IPS-18a (cell line): ENCODE results near the gene CHAF1A.

ENCODE experiments used
- H3K27ac ChIP-seq: one replicate; pipeline ENCODE4 v1.5.1; 2013; ENCODE audit warnings: low read length
- H3K27me3 ChIP-seq: one replicate; pipeline ENCODE4 v1.6.1; 2013; ENCODE audit warnings: mild to moderate bottlenecking, low read length; ENCODE audit not compliant: control insufficient read depth, insufficient read depth
- H3K36me3 ChIP-seq: one replicate; pipeline ENCODE4 v1.6.1; 2013; ENCODE audit warnings: low read depth, low read length; ENCODE audit not compliant: control insufficient read depth
- H3K4me1 ChIP-seq: one replicate; pipeline ENCODE4 v1.6.1; 2013; ENCODE audit warnings: low read depth, low read length; ENCODE audit not compliant: control insufficient read depth
- H3K4me3 ChIP-seq: one replicate; pipeline ENCODE4 v1.5.1; 2013; ENCODE audit warnings: low read length
- H3K9ac ChIP-seq: one replicate; pipeline ENCODE4 v1.6.1; 2013; ENCODE audit warnings: mild to moderate bottlenecking, low read length, moderate library complexity
- H3K9me3 ChIP-seq: one replicate; pipeline ENCODE4 v1.6.1; 2013; ENCODE audit warnings: low read depth, low read length; ENCODE audit not compliant: control insufficient read depth

Gene CHAF1A

DNA sequence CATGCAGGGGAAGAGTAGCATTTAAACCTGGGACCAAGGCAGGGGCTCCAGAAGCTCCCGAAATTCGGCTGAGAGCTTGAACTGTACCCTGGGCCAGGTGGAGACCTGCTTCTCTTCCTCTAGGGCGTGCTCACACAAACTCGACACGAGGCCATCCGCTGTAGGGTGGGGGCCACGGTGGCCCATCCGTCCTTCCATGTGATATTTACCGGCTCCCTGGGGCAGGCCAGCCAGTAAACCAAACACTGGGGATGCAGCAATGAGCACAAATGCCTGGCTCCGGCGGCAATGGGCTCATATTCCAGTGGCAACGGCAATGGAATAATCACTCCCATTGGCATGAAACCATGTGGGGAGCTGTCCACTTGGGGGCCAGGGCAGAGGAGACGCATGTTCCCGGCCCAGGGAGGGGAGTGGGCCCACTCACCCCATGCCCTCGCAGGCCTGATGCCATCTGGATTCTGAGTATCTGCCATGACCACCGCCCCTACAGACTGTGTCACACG, 12.9 kb upstream of the CHAF1A start:
- peak overlapping the region; percentile 51 for H3K4me3 ChIP-seq
- H3K36me3 ChIP-seq: no peaks in the 10 kb centered on the region
- H3K9ac ChIP-seq: peak overlapping the region; percentile 14

DNA sequence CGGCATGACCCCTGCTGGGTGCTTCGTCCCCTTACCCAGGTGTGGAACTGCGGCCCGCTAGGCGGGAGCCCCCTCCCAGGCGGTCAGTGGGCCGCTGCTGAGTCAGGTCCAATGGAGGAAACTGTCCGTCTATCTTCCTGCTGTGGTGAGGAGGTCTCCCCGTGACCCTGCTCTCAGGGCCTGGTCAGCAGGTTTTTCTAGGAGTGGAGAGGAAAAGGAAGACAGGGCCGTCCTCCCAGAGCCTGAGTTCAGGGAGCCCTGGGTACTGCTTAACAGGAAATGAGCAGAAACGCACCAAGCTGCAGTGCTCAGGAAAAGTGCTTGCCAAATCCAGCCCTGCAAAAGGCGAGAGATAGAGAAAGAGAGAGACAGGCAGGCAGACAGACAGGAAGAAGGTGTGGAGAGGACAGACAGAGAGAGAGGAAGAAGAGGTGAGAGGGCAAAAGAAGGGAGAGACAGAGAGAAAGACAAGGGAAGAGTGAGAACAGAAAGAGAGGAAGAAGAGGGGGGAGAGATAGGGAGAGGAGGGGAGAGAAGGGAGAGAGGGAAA, 12.3 kb upstream of the CHAF1A start:
- H3K27ac ChIP-seq: no peak overlapping the region
- H3K9ac ChIP-seq: peak overlapping the region; percentile 14
- H3K4me3 ChIP-seq: peak overlapping the region; percentile 51
- H3K27me3 ChIP-seq: no peaks in the 10 kb centered on the region
- peaks cover 26% of the 10 kb centered on the region for H3K4me1 ChIP-seq
- H3K9me3 ChIP-seq: no peaks in the 10 kb centered on the region
- H3K36me3 ChIP-seq: no peaks in the 10 kb centered on the region

More for the DNA sequence above, 12.9 kb upstream of the CHAF1A start:
- no peaks in the 10 kb centered on the region for H3K9me3 ChIP-seq
- H3K27me3 ChIP-seq: no peaks in the 10 kb centered on the region
- H3K4me1 ChIP-seq: peaks cover 26% of the 10 kb centered on the region
- H3K27ac ChIP-seq: no peak overlapping the region

DNA sequence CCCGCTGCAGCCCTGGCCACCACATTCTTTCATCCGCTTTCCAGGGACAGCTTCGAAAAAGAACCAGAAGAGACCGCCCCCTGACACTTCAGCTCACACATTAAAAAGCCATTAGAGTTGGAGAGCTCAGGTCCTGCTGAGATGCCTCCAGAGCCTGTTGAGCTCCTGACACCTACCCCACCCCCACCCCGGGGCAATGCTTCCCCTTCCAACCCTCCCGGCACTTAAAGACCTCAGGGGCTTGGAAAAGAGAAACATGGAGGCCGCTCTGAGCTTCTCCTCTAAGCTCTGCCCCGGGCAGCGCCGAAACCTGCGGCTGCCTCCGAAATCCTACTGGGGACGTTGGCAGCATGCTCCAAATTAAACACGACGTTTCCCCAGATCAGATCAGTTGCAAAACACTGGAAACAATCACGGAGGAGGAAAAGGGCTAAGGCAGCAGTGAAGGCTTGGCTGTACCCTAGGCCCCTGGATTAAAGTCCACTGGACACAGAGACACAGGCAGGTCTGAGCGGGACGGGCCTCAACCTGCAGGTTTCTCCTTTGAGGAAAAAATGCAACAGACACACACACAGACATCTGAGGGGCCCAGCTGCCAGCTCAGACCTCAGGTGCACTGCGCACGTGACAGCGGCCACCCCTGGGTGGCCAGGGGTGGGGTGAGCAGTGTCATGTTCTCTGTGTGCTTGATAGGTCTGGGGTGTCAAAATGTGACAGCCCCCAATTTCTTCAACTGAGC, 11.7 kb upstream of the CHAF1A start:
- H3K36me3 ChIP-seq: no peaks in the 10 kb centered on the region
- H3K27ac ChIP-seq: no peak overlapping the region
- peaks cover 26% of the 10 kb centered on the region for H3K4me1 ChIP-seq
- H3K27me3 ChIP-seq: no peaks in the 10 kb centered on the region
- H3K4me3 ChIP-seq: peak overlapping the region; percentile 51
- peak overlapping the region; percentile 14 for H3K9ac ChIP-seq
- H3K9me3 ChIP-seq: no peaks in the 10 kb centered on the region

DNA sequence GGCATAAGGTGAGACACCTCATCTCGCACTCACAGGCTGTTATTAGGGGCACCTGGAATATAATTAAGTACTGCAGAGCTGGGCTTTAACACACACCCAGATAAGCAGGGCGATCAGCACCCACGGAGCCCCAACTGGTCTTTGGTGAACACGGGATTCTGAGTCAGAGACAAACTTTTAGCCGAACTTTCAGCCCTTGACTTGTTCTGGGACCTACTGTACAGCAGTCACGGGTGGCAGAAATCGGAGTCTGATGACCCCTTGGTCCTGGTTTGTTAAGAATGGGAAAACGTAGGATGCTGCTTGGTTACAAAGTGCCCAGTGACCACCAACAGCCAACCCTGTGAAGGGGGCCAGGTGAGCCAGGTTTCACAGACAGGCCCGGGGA, 11.1 kb upstream of the CHAF1A start:
- H3K9ac ChIP-seq: no peak overlapping the region

DNA sequence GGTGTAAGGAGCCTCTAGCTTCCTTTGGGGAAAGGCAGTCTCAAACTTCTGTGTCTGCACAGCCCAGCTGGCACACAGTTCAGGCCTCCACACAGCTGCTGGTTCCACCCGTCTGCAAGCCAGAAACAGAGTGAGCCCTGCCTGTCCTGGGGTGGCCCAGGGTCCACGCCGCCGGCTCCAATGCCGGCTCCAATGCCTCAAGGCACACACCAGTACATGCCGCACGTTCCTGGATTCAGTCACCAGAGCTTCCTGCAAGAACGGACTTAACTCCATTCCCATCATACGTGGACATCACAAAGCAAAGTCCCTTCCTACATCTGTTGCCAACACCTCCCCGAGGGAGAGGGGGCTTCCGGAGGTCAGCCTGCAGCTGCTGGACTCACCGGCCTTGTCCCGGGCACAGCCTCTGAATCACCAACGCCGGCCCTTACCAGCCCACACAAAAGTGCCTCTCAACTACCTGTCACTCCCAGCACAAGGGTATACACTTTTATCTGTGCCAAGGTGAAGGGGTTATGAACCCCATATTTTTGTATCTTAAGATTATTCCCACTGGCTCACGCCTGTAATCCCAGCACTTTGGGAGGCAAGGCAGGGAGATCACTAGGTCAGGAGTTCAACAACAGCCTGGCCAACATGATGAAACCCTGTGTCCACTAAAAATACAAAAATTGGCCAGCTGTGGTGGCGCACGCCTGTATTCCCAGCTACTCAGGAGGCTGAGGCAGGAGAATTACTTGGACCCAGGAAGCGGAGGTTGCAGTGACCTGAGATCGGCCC, 10.5 kb upstream of the CHAF1A start:
- Histone ChIP-seq H3K4me3 (no peak overlapping the region), H3K36me3 (no peaks in the 10 kb centered on the region), H3K9me3 (no peaks in the 10 kb centered on the region), H3K27ac (no peak overlapping the region), H3K27me3 (no peaks in the 10 kb centered on the region), H3K9ac (no peak overlapping the region), H3K4me1 (peaks cover 26% of the 10 kb centered on the region)

More for the DNA sequence above, 11.1 kb upstream of the CHAF1A start:
- no peak overlapping the region for H3K27ac ChIP-seq
- no peaks in the 10 kb centered on the region for H3K36me3 ChIP-seq
- peaks cover 26% of the 10 kb centered on the region for H3K4me1 ChIP-seq
- no peak overlapping the region for H3K4me3 ChIP-seq
- H3K9me3 ChIP-seq: no peaks in the 10 kb centered on the region
- no peaks in the 10 kb centered on the region for H3K27me3 ChIP-seq

GRCh38 chr19:4393947-4394590, 8.4 kb upstream of the CHAF1A start:
- no peak overlapping the region for H3K9ac ChIP-seq
- H3K27ac ChIP-seq: no peak overlapping the region
- H3K27me3 ChIP-seq: no peaks in the 10 kb centered on the region
- peaks cover 21% of the 10 kb centered on the region for H3K4me1 ChIP-seq
- H3K9me3 ChIP-seq: no peaks in the 10 kb centered on the region
- no peaks in the 10 kb centered on the region for H3K36me3 ChIP-seq
- H3K4me3 ChIP-seq: no peak overlapping the region

DNA sequence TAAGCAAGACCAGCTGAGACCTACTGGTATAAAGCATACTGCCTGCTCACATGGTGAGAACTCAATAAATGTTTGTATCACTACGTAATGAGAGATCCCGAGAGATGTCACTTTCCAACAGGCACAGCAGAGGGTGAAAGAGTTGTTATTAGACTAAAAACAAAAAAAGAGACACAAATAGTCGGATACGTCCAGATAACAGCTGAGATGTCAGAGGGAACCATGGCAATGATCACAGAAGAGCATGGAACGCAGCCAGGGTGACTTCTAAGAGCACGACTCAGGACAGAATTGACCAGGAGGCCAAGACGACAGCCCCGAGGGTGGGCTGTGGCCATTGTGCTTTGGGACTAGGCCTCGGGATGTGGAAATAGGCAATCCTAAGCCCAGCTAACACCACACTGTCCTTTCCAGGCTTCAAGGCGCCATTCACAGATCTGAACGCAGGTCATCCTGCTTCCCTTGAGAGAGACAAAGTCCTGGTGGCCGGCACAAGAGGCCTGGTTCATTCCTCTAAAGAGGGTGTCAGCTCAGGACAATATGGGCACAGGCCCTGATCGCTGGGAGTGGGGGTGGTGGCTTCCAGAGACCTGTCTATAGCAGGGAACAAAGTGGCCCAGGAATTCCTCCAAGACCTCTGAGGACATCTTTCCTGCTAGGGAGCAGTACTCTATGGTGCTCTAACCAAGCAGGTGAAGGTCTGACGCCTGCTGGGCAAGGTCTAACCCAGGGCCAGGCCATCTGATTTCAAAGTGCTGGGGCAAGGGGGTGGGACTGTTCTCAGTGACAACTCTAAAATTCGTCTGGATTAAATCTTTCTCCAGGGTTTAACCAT, 5.3 kb upstream of the CHAF1A start:
- Histone ChIP-seq H3K27ac (no peak overlapping the region), H3K4me3 (no peak overlapping the region), H3K4me1 (peaks cover 10% of the 10 kb centered on the region), H3K9me3 (no peaks in the 10 kb centered on the region), H3K27me3 (no peaks in the 10 kb centered on the region), H3K36me3 (no peaks in the 10 kb centered on the region), H3K9ac (no peak overlapping the region)

DNA sequence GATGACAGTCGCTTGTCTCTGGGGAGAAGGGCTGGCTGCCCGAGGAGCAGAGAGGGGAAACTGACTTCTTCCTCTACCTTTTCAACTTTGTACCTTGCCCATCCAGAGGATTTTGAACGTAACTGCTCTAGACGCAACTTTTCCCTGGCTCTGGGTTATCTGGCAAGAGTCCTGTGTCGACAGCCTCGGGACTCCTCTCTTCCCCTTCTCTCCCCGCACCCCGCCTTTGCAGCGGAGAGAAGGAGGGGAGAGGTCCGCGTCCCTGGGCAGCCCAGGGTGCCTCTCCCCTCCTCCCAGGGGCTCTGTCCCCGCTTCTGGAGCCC, 2.7 kb upstream of the CHAF1A start:
- H3K4me1 ChIP-seq: peaks cover 17% of the 10 kb centered on the region

GRCh38 chr19:4400135-4400936, 2.1 kb upstream of the CHAF1A start, which contains the start of gene SH3GL1:
TSS of gene SH3GL1 (minus strand) at chr19:4400547. CDS start at chr19:4400368, 179 bp downstream.
- Histone ChIP-seq H3K27ac (no peak within 1 kb of the TSS), H3K27me3 (no peaks in the 10 kb centered on the region), H3K4me1 (peaks cover 19% of the 10 kb centered on the region), H3K9ac (peak within 1 kb of the TSS; percentile 80), H3K9me3 (no peaks in the 10 kb centered on the region), H3K4me3 (peak within 1 kb of the TSS; percentile 87), H3K36me3 (peaks cover 11% of the 10 kb centered on the region)

More for the DNA sequence above, 2.7 kb upstream of the CHAF1A start:
- H3K27me3 ChIP-seq: no peaks in the 10 kb centered on the region
- H3K9ac ChIP-seq: peak overlapping the region; percentile 80
- peaks cover 7% of the 10 kb centered on the region for H3K36me3 ChIP-seq
- H3K4me3 ChIP-seq: peak overlapping the region; percentile 87
- H3K9me3 ChIP-seq: no peaks in the 10 kb centered on the region
- no peak overlapping the region for H3K27ac ChIP-seq

DNA sequence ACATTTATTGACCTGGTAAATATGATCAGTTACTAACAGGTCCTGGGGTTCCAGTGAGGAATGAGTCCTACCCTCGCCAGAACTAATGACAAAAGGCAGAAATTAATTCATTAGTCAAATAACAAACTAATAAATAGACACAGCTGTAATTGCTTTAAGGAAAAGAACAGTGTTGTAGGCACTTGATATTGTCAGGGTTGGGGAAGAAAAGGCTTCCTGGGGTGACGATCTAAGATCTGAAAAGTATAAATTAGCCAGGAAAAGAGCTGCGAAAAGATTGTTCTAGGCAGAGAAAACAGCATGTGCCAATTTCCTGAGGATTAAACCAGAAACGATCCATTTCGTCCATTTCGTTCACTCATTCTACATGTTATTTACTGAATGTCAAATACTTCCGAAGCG, 670 bp upstream of the CHAF1A start:
- Histone ChIP-seq H3K4me3 (peak overlapping the region; percentile 44), H3K27me3 (no peaks in the 10 kb centered on the region), H3K9ac (peak overlapping the region; percentile 41), H3K4me1 (peaks cover 22% of the 10 kb centered on the region), H3K9me3 (no peaks in the 10 kb centered on the region), H3K27ac (peak overlapping the region; percentile 19), H3K36me3 (peaks cover 21% of the 10 kb centered on the region)
